ENCODE data around the gene LMCD1. TPM values are rescaled to one million over a fixed set of nuclear protein-coding genes. Genes with fewer than 3 reads are reported as not detected.

Gene LMCD1
- total RNA-seq, 1 donor, result 95.0 TPM

GRCh38 chr3:8492744-8493511, 8.7 kb upstream of the LMCD1 start:
- DNase-seq (ENCODE audit: low read depth), result no peak
- H3K4me3 ChIP-seq (ENCODE audit: low read depth, low read length), result no peak overlapping the region
- no peak for TF ChIP-seq CTCF (IDR thresholded peaks at IDR 0.05; ENCODE audit: insufficient read depth, low read depth, low read length)

- DNase-seq (ENCODE audit: low read depth), result no peak
- H3K4me3 ChIP-seq (ENCODE audit: low read depth, low read length), result no peak overlapping the region
- no peak for TF ChIP-seq CTCF (IDR thresholded peaks at IDR 0.05; ENCODE audit: insufficient read depth, low read depth, low read length)
Measured at GRCh38 chr3:8493744-8494143, 7.9 kb upstream of the LMCD1 start.

- H3K4me3 ChIP-seq (ENCODE audit: low read depth, low read length), result no peak overlapping the region
Measured at GRCh38 chr3:8494327-8494726, 7.3 kb upstream of the LMCD1 start.

GRCh38 chr3:8497582-8497981, 4.0 kb upstream of the LMCD1 start:
- DNase-seq (ENCODE audit: low read depth), result no peak
- TF ChIP-seq CTCF (IDR thresholded peaks at IDR 0.05; ENCODE audit: insufficient read depth, low read depth, low read length), result no peak
- H3K4me3 ChIP-seq (ENCODE audit: low read depth, low read length), result no peak overlapping the region

More at GRCh38 chr3:8494327-8494726, 7.3 kb upstream of the LMCD1 start:
- no peak for DNase-seq (ENCODE audit: low read depth)
- TF ChIP-seq CTCF (IDR thresholded peaks at IDR 0.05; ENCODE audit: insufficient read depth, low read depth, low read length), result no peak

- no peak for TF ChIP-seq CTCF (IDR thresholded peaks at IDR 0.05; ENCODE audit: insufficient read depth, low read depth, low read length)
- DNase-seq (ENCODE audit: low read depth), result no peak
- no peak overlapping the region for H3K4me3 ChIP-seq (ENCODE audit: low read depth, low read length)
Measured at GRCh38 chr3:8499181-8499611, 2.4 kb upstream of the LMCD1 start.

GRCh38 chr3:8500319-8500988, 1.2 kb upstream of the LMCD1 start:
- H3K4me3 ChIP-seq (ENCODE audit: low read depth, low read length), result peak overlapping the region; percentile 10
- no peak for TF ChIP-seq CTCF (IDR thresholded peaks at IDR 0.05; ENCODE audit: insufficient read depth, low read depth, low read length)
- peak; percentile 93 for DNase-seq (ENCODE audit: low read depth)

Data from fibroblast of villous mesenchyme (primary cell).